Activated CD4-positive, CD25-positive, alpha-beta regulatory T cell treated with anti-CD3 and anti-CD28 coated beads, Interleukin-2, amount 50 U/mL, for 24 hours (primary cell): ENCODE measurements around the gene CD99L2.

Source experiments
- ATAC-seq, 2 donors: fragments of 150-1000 bp; cut with Tn5 transposase; one replicate each; pipeline ENCODE4 v1.10.0; 2021; ENCODE audit warnings: mild to moderate bottlenecking in 1 of 2, moderate library complexity in 1 of 2

Gene CD99L2

GRCh38 chrX:150762258-150763165 is 136.0 kb downstream of the CD99L2 start:
- no peak for ATAC-seq

GRCh38 chrX:150761819-150762216 is 136.7 kb downstream of the CD99L2 start:
- no peak for ATAC-seq

- no peak for ATAC-seq
These were observed 137.2 kb downstream of the CD99L2 start for GRCh38 chrX:150761176-150761818.

GRCh38 chrX:150759568-150760416 is 138.7 kb downstream of the CD99L2 start:
- ATAC-seq, result no peak

GRCh38 chrX:150757371-150757770 is 141.1 kb downstream of the CD99L2 start:
- ATAC-seq, result no peak

- ATAC-seq, result no peak
These were observed 144.5 kb downstream of the CD99L2 start for GRCh38 chrX:150753968-150754367.

GRCh38 chrX:150753357-150753756 is 145.1 kb downstream of the CD99L2 start:
- no peak for ATAC-seq

- no peak for ATAC-seq
These were observed 146.3 kb downstream of the CD99L2 start for GRCh38 chrX:150752124-150752523.

GRCh38 chrX:150736475-150736874 is 162.0 kb downstream of the CD99L2 start:
- no peak for ATAC-seq

- ATAC-seq, result peak; percentile 74 to 91
These were observed 166.7 kb downstream of the CD99L2 start for GRCh38 chrX:150731795-150732194.

- ATAC-seq, result no peak
These were observed 167.7 kb downstream of the CD99L2 start for GRCh38 chrX:150730719-150731118.

- no peak for ATAC-seq
These were observed 168.5 kb downstream of the CD99L2 start for GRCh38 chrX:150729956-150730355.

GRCh38 chrX:150719621-150720020 is 178.8 kb downstream of the CD99L2 start:
- ATAC-seq, result no peak
